ENCODE data around the gene SOCS6. TPM values are rescaled to one million over a fixed set of nuclear protein-coding genes. Genes with fewer than 3 reads are reported as not detected.
"Not testable (repeated sequence)": the region's sequence is repeated elsewhere in the genome, so short reads cannot be mapped to it uniquely, and the experiment has no call there.

The SOCS6 gene
- polyA plus RNA-seq, 3 donors: 4.8 to 6.1 (median 4.8) TPM

DNA sequence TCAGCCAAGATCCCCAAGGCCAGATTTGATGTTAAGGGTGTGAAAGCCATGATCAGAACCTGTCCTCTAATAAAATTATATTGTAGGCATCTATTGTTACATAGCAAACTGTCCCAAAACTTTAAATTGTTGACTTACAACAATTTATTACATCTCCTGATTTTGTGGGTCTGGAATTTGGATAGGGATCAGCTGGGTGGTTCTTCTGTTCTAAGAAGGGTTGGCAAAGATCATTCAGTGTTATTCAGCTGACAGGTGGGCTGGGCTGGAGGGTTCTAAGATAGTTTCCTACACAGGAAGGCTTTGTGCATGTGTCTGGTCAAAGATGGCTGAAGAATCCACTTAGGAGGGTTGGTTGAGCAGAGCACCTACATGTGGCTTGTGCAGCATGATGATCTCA lies 50.0 kb downstream of the SOCS6 start:
- Histone ChIP-seq H3K4me2 (replicated peaks; ENCODE audit: extremely low read depth, low read length, poor library complexity, severe bottlenecking) (no peak overlapping the region), H3K9ac (ENCODE audit: insufficient read depth, low read length, poor library complexity, severe bottlenecking) (no peak overlapping the region), H3K4me3 (replicated peaks in 1 of 3; ENCODE audit: low read depth in 2 of 3, low read length in 3 of 3) (no peak overlapping the region), H3K27ac (ENCODE audit: low read depth in 1 of 2, low read length in 2 of 2) (no peak overlapping the region), H3K27me3 (ENCODE audit: control insufficient read depth in 2 of 2, insufficient read depth in 2 of 2, low read length in 2 of 2) (no peaks in the 10 kb centered on the region), H2AFZ (ENCODE audit: insufficient read depth, low read depth, low read length, poor library complexity, severe bottlenecking) (no peak overlapping the region), H3K4me1 (ENCODE audit: control insufficient read depth in 1 of 2, insufficient read depth in 2 of 2, low read length in 2 of 2) (no peaks in the 10 kb centered on the region), H4K20me1 (ENCODE audit: insufficient read depth, low read length) (no peaks in the 10 kb centered on the region), H3K36me3 (replicated peaks in 1 of 2; ENCODE audit: control insufficient read depth in 1 of 2, insufficient read depth in 2 of 2, low read length in 2 of 2) (no peaks in the 10 kb centered on the region), H3K9me3 (replicated peaks in 1 of 2; ENCODE audit: control insufficient read depth in 1 of 2, insufficient read depth in 1 of 2, low read length in 2 of 2) (peaks cover 0 to 2% of the 10 kb centered on the region in 2 donors), H3K79me2 (ENCODE audit: insufficient read depth, low read length) (no peaks in the 10 kb centered on the region)
- DNase-seq: no peak
- no peak for TF ChIP-seq CTCF (IDR thresholded peaks at IDR 0.05)
- Mint-ChIP-seq H3K9me3 (peaks cover 0 to 12% (median 2%) of the 10 kb centered on the region in 7 donors), H3K27me3 (ENCODE audit: low read depth in 3 of 3) (peaks cover 0 to 1% (median 0%) of the 10 kb centered on the region in 3 donors), H3K27ac (no peak overlapping the region), H3K4me1 (no peaks in the 10 kb centered on the region), H3K36me3 (no peaks in the 10 kb centered on the region), H3K4me3 (no peak overlapping the region)
- intact Hi-C loops (cut with micrococcal nuclease): no loop called here

- intact Hi-C loops (cut with micrococcal nuclease): no loop called here
- peaks cover 0 to 12% (median under 1%) of the 10 kb centered on the region in 7 donors for H3K9me3 Mint-ChIP-seq
- no peak for TF ChIP-seq CTCF (IDR thresholded peaks at IDR 0.05)
Measured at GRCh38 chr18:70339915-70340314, 51.1 kb downstream of the SOCS6 start.

GRCh38 chr18:70348481-70348880 lies 59.6 kb downstream of the SOCS6 start:
- H3K36me3 Mint-ChIP-seq; H3K9ac ChIP-seq (ENCODE audit: insufficient read depth, low read length, poor library complexity, severe bottlenecking); H3K4me3 ChIP-seq (replicated peaks in 1 of 3; ENCODE audit: low read depth in 2 of 3, low read length in 3 of 3); H3K4me1 Mint-ChIP-seq; DNase-seq; intact Hi-C loops (cut with micrococcal nuclease); H3K36me3 ChIP-seq (replicated peaks in 1 of 2; ENCODE audit: control insufficient read depth in 1 of 2, insufficient read depth in 2 of 2, low read length in 2 of 2); H3K9me3 ChIP-seq (replicated peaks in 1 of 2; ENCODE audit: control insufficient read depth in 1 of 2, insufficient read depth in 1 of 2, low read length in 2 of 2); H3K27ac ChIP-seq (ENCODE audit: low read depth in 1 of 2, low read length in 2 of 2); H3K4me3 Mint-ChIP-seq; H3K27me3 Mint-ChIP-seq (ENCODE audit: low read depth in 3 of 3); H3K4me1 ChIP-seq (ENCODE audit: control insufficient read depth in 1 of 2, insufficient read depth in 2 of 2, low read length in 2 of 2); H3K4me2 ChIP-seq (replicated peaks; ENCODE audit: extremely low read depth, low read length, poor library complexity, severe bottlenecking); H2AFZ ChIP-seq (ENCODE audit: insufficient read depth, low read depth, low read length, poor library complexity, severe bottlenecking); H3K79me2 ChIP-seq (ENCODE audit: insufficient read depth, low read length); H4K20me1 ChIP-seq (ENCODE audit: insufficient read depth, low read length); H3K27me3 ChIP-seq (ENCODE audit: control insufficient read depth in 2 of 2, insufficient read depth in 2 of 2, low read length in 2 of 2): not testable (repeated sequence)
- peak overlapping the region in 1 of 7 donors; percentile 54 for H3K27ac Mint-ChIP-seq
- H3K9me3 Mint-ChIP-seq: peaks cover 3 to 10% (median 8%) of the 10 kb centered on the region in 7 donors
- 100% methylated on average over 1 of the region's 3 CpGs for WGBS (ENCODE audit: insufficient coverage)

More at GRCh38 chr18:70339915-70340314, 51.1 kb downstream of the SOCS6 start:
- H3K79me2 ChIP-seq (ENCODE audit: insufficient read depth, low read length): no peaks in the 10 kb centered on the region
- no peak overlapping the region for H2AFZ ChIP-seq (ENCODE audit: insufficient read depth, low read depth, low read length, poor library complexity, severe bottlenecking)
- no peaks in the 10 kb centered on the region for H3K36me3 ChIP-seq (replicated peaks in 1 of 2; ENCODE audit: control insufficient read depth in 1 of 2, insufficient read depth in 2 of 2, low read length in 2 of 2)
- H3K4me2 ChIP-seq (replicated peaks; ENCODE audit: extremely low read depth, low read length, poor library complexity, severe bottlenecking): no peak overlapping the region
- Mint-ChIP-seq H3K36me3 (no peaks in the 10 kb centered on the region), H3K4me3 (no peak overlapping the region), H3K27ac (no peak overlapping the region), H3K4me1 (no peaks in the 10 kb centered on the region), H3K27me3 (ENCODE audit: low read depth in 3 of 3) (peaks cover 0 to 1% (median 0%) of the 10 kb centered on the region in 3 donors)
- no peaks in the 10 kb centered on the region for H3K27me3 ChIP-seq (ENCODE audit: control insufficient read depth in 2 of 2, insufficient read depth in 2 of 2, low read length in 2 of 2)
- no peak overlapping the region for H3K9ac ChIP-seq (ENCODE audit: insufficient read depth, low read length, poor library complexity, severe bottlenecking)
- no peak overlapping the region for H3K27ac ChIP-seq (ENCODE audit: low read depth in 1 of 2, low read length in 2 of 2)
- H3K4me1 ChIP-seq (ENCODE audit: control insufficient read depth in 1 of 2, insufficient read depth in 2 of 2, low read length in 2 of 2): no peaks in the 10 kb centered on the region
- DNase-seq: no peak
- no peak overlapping the region for H3K4me3 ChIP-seq (replicated peaks in 1 of 3; ENCODE audit: low read depth in 2 of 3, low read length in 3 of 3)
- H4K20me1 ChIP-seq (ENCODE audit: insufficient read depth, low read length): no peaks in the 10 kb centered on the region
- no peaks in the 10 kb centered on the region for H3K9me3 ChIP-seq (replicated peaks in 1 of 2; ENCODE audit: control insufficient read depth in 1 of 2, insufficient read depth in 1 of 2, low read length in 2 of 2)
